Prostate gland (tissue), 2 donors: ENCODE data around the gene PRR15L.

Experiments used
- CTCF ChIP-seq, 4 experiments: fragments of 200-600 bp in 2 of 4; fragments of 450-650 bp in 2 of 4; sonication (generic) in 2 of 4; IDR thresholded peaks; 1 replicate in 3 of 4; 2 replicates in 1 of 4; pipeline ENCODE4 v1.5.1; 2016 to 2019; ENCODE audit warnings: antibody characterized with exemption in 4 of 4, mild to moderate bottlenecking in 2 of 4, moderate library complexity in 2 of 4
- POLR2A ChIP-seq: fragments of 450-650 bp; IDR thresholded peaks from one replicate; pipeline ENCODE4 v1.6.1; 2016; ENCODE audit warnings: antibody characterized with exemption, mild to moderate bottlenecking
- POLR2AphosphoS5 ChIP-seq: sonication (generic); formaldehyde crosslinking; IDR thresholded peaks from one replicate; pipeline ENCODE4 v1.6.1; 2017; ENCODE audit warnings: antibody characterized with exemption

GRCh38 chr17:47992216-47992615, 34.5 kb upstream of the PRR15L start:
- TF ChIP-seq CTCF (IDR thresholded peaks at IDR 0.05): no peak
- TF ChIP-seq POLR2A: no peak
- no peak for TF ChIP-seq POLR2AphosphoS5
